A673 (cell line): Measurements from ENCODE around the gene CYTL1. TPM values are rescaled to one million over a fixed set of nuclear protein-coding genes. Genes with fewer than 3 reads are reported as not detected.
A peak's percentile ranks its signal among the peaks of the same experiment; 100 is the strongest.
"Not testable (repeated sequence)": the region's sequence is repeated elsewhere in the genome, so short reads cannot be mapped to it uniquely, and the experiment has no call there.

ENCODE experiments used
- Bru-seq: library from RNA; stranded (reverse); fragments of 400-500 nt; gene quantifications from one replicate; lab custom pipeline; 2021; lab: Mats Ljungman, UMichigan
- BruChase-seq, 2 experiments: library from RNA; stranded (reverse); fragments of 400-500 nt; gene quantifications; one replicate each; lab custom pipeline; 2021; lab: Mats Ljungman, UMichigan
- BruUV-seq: library from RNA; stranded (reverse); fragments of 400-500 nt; replicated peaks from 2 replicates; lab custom pipeline; 2021; lab: Mats Ljungman, UMichigan
- CTCF ChIA-PET: fragments of 300-600 bp; sonication (Branson Sonifier 250); formaldehyde crosslinking; loops from one replicate; lab custom pipeline; 2022; ENCODE audit warnings: antibody characterized with exemption; lab: Charles Lee
- POLR2A ChIA-PET: fragments of 300-600 bp; sonication (Branson Sonifier 250); formaldehyde crosslinking; loops from one replicate; lab custom pipeline; 2022; ENCODE audit warnings: antibody characterized with exemption; ENCODE audit not compliant: low non-redundant PET; lab: Charles Lee
- DNase-seq: peaks from one replicate; pipeline ENCODE4 v3.0.0-alpha.2; 2015; ENCODE audit warnings: low spot score
- H3K27ac ChIP-seq: fragments of 200-600 bp; sonication (generic); 2 replicates; pipeline ENCODE4 v1.5.1; 2016; ENCODE audit warnings: mixed run types, low read depth, mild to moderate bottlenecking, mixed read lengths, antibody characterized with exemption, low read length; ENCODE audit not compliant: poor library complexity, severe bottlenecking
- H3K27me3 ChIP-seq: fragments of 200-600 bp; sonication (generic); replicated peaks from 2 replicates; pipeline ENCODE4 v1.6.1; 2017; ENCODE audit warnings: mixed run types, low read depth, mild to moderate bottlenecking, mixed read lengths, antibody characterized with exemption, low read length; ENCODE audit not compliant: insufficient read depth, poor library complexity
- H3K36me3 ChIP-seq: fragments of 200-600 bp; sonication (generic); 2 replicates; pipeline ENCODE4 v1.6.1; 2016; ENCODE audit warnings: mixed run types, mild to moderate bottlenecking, mixed read lengths, antibody characterized with exemption, low read length; ENCODE audit not compliant: insufficient read depth, poor library complexity, severe bottlenecking
- H3K4me1 ChIP-seq: fragments of 200-600 bp; sonication (generic); 2 replicates; pipeline ENCODE4 v1.6.1; 2017; ENCODE audit warnings: mixed run types, mild to moderate bottlenecking, mixed read lengths, antibody characterized with exemption, low read length; ENCODE audit not compliant: insufficient read depth, poor library complexity, severe bottlenecking
- H3K4me3 ChIP-seq: fragments of 200-600 bp; sonication (generic); 2 replicates; pipeline ENCODE4 v1.5.1; 2016; ENCODE audit warnings: low read depth, mixed run types, mild to moderate bottlenecking, mixed read lengths, low read length; ENCODE audit not compliant: poor library complexity, severe bottlenecking
- H3K9me3 ChIP-seq: fragments of 200-600 bp; sonication (generic); 2 replicates; pipeline ENCODE4 v1.6.1; 2016; ENCODE audit warnings: mixed run types, low read depth, mild to moderate bottlenecking, mixed read lengths, antibody characterized with exemption, low read length; ENCODE audit not compliant: poor library complexity, severe bottlenecking
- EZH2 ChIP-seq: fragments of 200-600 bp; sonication (generic); IDR thresholded peaks from 2 replicates; pipeline ENCODE4 v1.6.1; 2017; ENCODE audit warnings: borderline replicate concordance, low read depth, mild to moderate bottlenecking, mixed read lengths, antibody characterized with exemption, low read length; ENCODE audit not compliant: poor library complexity, severe bottlenecking
- intact Hi-C: fragments of 100-400 bp; cut with micrococcal nuclease; formaldehyde crosslinking; loops from one replicate; pipeline ENCODE4 v1.10.0; 2022; ENCODE audit not compliant: unreplicated experiment
- long read RNA-seq: library from polyadenylated mRNA; stranded (forward); transcript quantifications from one replicate; pipeline ENCODE4 v2.0.0, GENCODE V29; 2022
- total RNA-seq: library from RNA; stranded (reverse); gene quantifications from 2 replicates; pipeline ENCODE4 v1.2.3, GENCODE V29; 2021
- TF ChIP-seq, protein P1 (sequence below): fragments of 300-800, 200-600 bp; sonication (generic); conservative IDR thresholded peaks from 2 replicates; pipeline ENCODE4 v1.5.1; 2017; ENCODE audit warnings: low read depth, mild to moderate bottlenecking, antibody characterized with exemption, low read length, moderate library complexity, mixed read lengths

CYTL1 gene
- total RNA-seq (7.5 and 9.1 TPM in 2 replicates), Bru-seq, nascent RNA (percentile 45 among the genes with signal in this experiment), BruChase-seq, experiment 1, labeled RNA remaining after a 2-hour chase (percentile 36 among the genes with signal in this experiment), BruChase-seq, experiment 2, labeled RNA remaining after a 6-hour chase (percentile 40 among the genes with signal in this experiment)
- long read RNA-seq, transcript CYTL1-201 (4 exons, 1,003 nt) = major isoform, 8 of 11 reads
- long read RNA-seq, partial matches to known transcripts = 1 of 11 reads
- long read RNA-seq, other reads (novel, unspliced or antisense) = 2 of 11 reads

DNA sequence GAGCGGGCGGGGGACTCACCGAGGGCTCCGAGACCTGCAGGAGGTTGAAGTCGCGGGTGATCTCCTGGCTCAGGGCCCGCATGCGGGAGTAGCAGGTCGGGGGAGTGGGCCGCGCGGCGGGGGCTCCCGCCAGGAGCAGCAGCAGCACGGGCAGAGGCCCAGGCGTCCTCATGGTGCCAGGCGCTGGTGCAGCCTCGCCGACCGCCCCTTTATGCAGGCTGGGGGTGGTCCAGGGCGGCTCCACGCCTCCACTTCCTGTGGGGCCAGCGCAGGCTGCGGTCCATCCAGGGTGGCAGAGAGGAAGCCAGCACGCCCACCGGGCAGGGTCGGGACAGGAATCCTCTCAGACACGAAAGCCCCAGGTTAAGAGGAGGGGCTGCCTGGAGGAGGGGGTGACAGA, at the start of gene CYTL1:
TSS of gene CYTL1 (minus strand) at position 185 of the 400 bp plus-strand sequence. CDS start at position 172, 13 bp downstream.
- no TSS peak for BruUV-seq
- H3K27ac ChIP-seq = no peak within 1 kb of the TSS
- no peaks in the 10 kb centered on the region for H3K27me3 ChIP-seq
- peak within 1 kb of the TSS; percentile 40 for H3K4me3 ChIP-seq
- intact Hi-C loops = no loop called here
- H3K9me3 ChIP-seq = no peaks in the 10 kb centered on the region
- no peak for DNase-seq
- no peaks in the 10 kb centered on the region for H3K36me3 ChIP-seq
- peaks cover 14% of the 10 kb centered on the region for H3K4me1 ChIP-seq
- TF ChIP-seq EZH2 = no peak
- TF ChIP-seq, protein P1, sequence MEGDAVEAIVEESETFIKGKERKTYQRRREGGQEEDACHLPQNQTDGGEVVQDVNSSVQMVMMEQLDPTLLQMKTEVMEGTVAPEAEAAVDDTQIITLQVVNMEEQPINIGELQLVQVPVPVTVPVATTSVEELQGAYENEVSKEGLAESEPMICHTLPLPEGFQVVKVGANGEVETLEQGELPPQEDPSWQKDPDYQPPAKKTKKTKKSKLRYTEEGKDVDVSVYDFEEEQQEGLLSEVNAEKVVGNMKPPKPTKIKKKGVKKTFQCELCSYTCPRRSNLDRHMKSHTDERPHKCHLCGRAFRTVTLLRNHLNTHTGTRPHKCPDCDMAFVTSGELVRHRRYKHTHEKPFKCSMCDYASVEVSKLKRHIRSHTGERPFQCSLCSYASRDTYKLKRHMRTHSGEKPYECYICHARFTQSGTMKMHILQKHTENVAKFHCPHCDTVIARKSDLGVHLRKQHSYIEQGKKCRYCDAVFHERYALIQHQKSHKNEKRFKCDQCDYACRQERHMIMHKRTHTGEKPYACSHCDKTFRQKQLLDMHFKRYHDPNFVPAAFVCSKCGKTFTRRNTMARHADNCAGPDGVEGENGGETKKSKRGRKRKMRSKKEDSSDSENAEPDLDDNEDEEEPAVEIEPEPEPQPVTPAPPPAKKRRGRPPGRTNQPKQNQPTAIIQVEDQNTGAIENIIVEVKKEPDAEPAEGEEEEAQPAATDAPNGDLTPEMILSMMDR = no peak
- ChIA-PET CTCF (no interaction called here), POLR2A (no interaction called here)

GRCh38 chr4:5067908-5068307, 48.6 kb upstream of the CYTL1 start:
- no peaks in the 10 kb centered on the region for H3K9me3 ChIP-seq
- H3K27me3 ChIP-seq = no peaks in the 10 kb centered on the region
- no peak for DNase-seq
- no peak for TF ChIP-seq EZH2
- TF ChIP-seq, protein P1 = no peak
- ChIA-PET POLR2A (no interaction called here), CTCF (no interaction called here)
- BruUV-seq = no TSS peak
- no peaks in the 10 kb centered on the region for H3K4me1 ChIP-seq
- intact Hi-C loops = no loop called here
- H3K4me3 ChIP-seq = no peak overlapping the region
- H3K27ac ChIP-seq = no peak overlapping the region
- no peaks in the 10 kb centered on the region for H3K36me3 ChIP-seq

DNA sequence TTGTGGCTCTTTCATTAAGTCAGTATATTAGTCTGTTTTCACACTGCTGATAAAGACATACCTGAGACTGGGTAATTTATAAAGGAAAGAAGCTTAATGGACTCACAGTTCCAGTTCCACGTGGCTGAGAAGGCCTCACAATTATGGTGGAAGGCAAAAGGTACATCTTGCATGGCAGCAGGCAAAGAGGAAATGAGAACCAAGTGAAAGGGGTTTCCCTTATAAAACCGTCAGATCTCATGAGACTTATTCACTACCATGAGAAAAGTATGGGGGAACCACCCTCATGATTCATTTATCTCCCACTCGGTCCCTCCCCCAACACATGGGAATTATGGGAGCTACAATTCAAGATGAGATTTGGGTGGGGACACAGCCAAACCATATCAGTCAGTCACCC, 47.7 kb upstream of the CYTL1 start:
- H3K27ac ChIP-seq, H3K27me3 ChIP-seq, H3K4me1 ChIP-seq, BruUV-seq, H3K9me3 ChIP-seq, intact Hi-C loops, H3K36me3 ChIP-seq, CTCF ChIA-PET, POLR2A ChIA-PET, H3K4me3 ChIP-seq, DNase-seq: not testable (repeated sequence)

DNA sequence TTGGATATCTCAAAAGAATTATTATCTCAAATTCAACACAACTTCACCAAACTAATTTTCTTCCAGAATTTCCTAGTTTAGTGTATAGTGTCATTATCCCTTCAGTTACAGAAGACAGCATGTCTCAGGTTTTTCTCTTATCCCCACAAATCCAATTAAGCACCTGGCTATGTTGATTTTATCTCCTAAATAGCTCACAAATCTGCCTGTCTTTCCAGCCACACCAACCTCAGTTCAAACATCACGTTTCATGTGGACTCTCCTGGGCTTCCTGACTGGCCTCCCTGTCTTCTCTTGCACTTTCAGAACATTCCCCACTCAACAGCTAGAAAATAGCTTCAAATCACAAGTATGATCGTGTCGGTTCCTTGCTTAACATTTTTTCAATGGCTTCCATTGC, 46.8 kb upstream of the CYTL1 start:
- no peak overlapping the region for H3K4me3 ChIP-seq
- H3K9me3 ChIP-seq = no peaks in the 10 kb centered on the region
- no peaks in the 10 kb centered on the region for H3K4me1 ChIP-seq
- intact Hi-C loops = no loop called here
- ChIA-PET CTCF (no interaction called here), POLR2A (no interaction called here)
- H3K27ac ChIP-seq = no peak overlapping the region
- H3K36me3 ChIP-seq = no peaks in the 10 kb centered on the region
- no peak for DNase-seq
- BruUV-seq = no TSS peak
- no peaks in the 10 kb centered on the region for H3K27me3 ChIP-seq
- no peak for TF ChIP-seq EZH2
- TF ChIP-seq, protein P1 = no peak
